GM23338 (cell line): ENCODE data around the gene TPX2. TPM values are rescaled to one million over a fixed set of nuclear protein-coding genes. Genes with fewer than 3 reads are reported as not detected.

Experiments
- ATAC-seq: fragments of 200-7000 bp; cut with Tn5 transposase; 3 replicates; pipeline ENCODE4 v1.9.1; 2020
- DNase-seq: peaks from one replicate; pipeline ENCODE4 v3.0.0-alpha.2; 2015; ENCODE audit warnings: low spot score
- H2AFZ ChIP-seq: fragments of 200-600 bp; sonication (generic); 2 replicates; pipeline ENCODE4 v1.8.0; 2016; ENCODE audit warnings: antibody characterized with exemption, mild to moderate bottlenecking, moderate library complexity
- H3F3A ChIP-seq: fragments of 200-600 bp; sonication (generic); replicated peaks from 2 replicates; pipeline ENCODE4 v1.8.0; 2017; ENCODE audit warnings: antibody characterized with exemption, mixed run types, low read depth
- H3K27ac ChIP-seq: fragments of 200-600 bp; sonication (generic); 2 replicates; pipeline ENCODE4 v1.6.1; 2016; ENCODE audit warnings: low read depth
- H3K27me3 ChIP-seq: fragments of 200-600 bp; sonication (generic); 2 replicates; pipeline ENCODE4 v1.8.0; 2016; ENCODE audit warnings: mild to moderate bottlenecking, mixed run types, moderate library complexity; ENCODE audit not compliant: insufficient read depth
- H3K36me3 ChIP-seq: fragments of 200-600 bp; sonication (generic); 2 replicates; pipeline ENCODE4 v1.8.0; 2016; ENCODE audit warnings: mild to moderate bottlenecking; ENCODE audit not compliant: insufficient read depth
- H3K4me1 ChIP-seq: fragments of 200-600 bp; sonication (generic); 2 replicates; pipeline ENCODE4 v1.8.0; 2016; ENCODE audit warnings: mild to moderate bottlenecking, moderate library complexity; ENCODE audit not compliant: insufficient read depth
- H3K4me2 ChIP-seq: fragments of 200-600 bp; sonication (generic); 2 replicates; pipeline ENCODE4 v1.7.1; 2017; ENCODE audit warnings: mixed run types
- H3K4me3 ChIP-seq: fragments of 200-600 bp; sonication (generic); 2 replicates; pipeline ENCODE4 v1.6.1; 2016; ENCODE audit warnings: mixed run types
- H3K79me2 ChIP-seq: fragments of 200-600 bp; sonication (generic); replicated peaks from 2 replicates; pipeline ENCODE4 v1.8.0; 2017; ENCODE audit warnings: mild to moderate bottlenecking; ENCODE audit not compliant: insufficient read depth
- H3K9me2 ChIP-seq: fragments of 200-600 bp; sonication (generic); 2 replicates; pipeline ENCODE4 v1.8.0; 2017; ENCODE audit not compliant: insufficient read depth
- H4K20me1 ChIP-seq: fragments of 200-600 bp; sonication (generic); replicated peaks from 2 replicates; pipeline ENCODE4 v1.8.0; 2017; ENCODE audit warnings: mild to moderate bottlenecking; ENCODE audit not compliant: insufficient read depth
- H3K27ac Mint-ChIP-seq: 2 replicates; pipeline ENCODE4 v1.8.0; 2020; ENCODE audit warnings: inconsistent platforms, mild to moderate bottlenecking, moderate library complexity, mixed read lengths
- H3K27me3 Mint-ChIP-seq: 3 replicates; pipeline ENCODE4 v1.8.0; 2022; ENCODE audit warnings: low read depth, mild to moderate bottlenecking, moderate library complexity, mixed read lengths, inconsistent platforms; ENCODE audit not compliant: insufficient read depth, poor library complexity
- H3K36me3 Mint-ChIP-seq: 3 replicates; pipeline ENCODE4 v1.8.0; 2021; ENCODE audit warnings: low read depth, mild to moderate bottlenecking, inconsistent platforms, moderate library complexity, mixed read lengths
- H3K4me1 Mint-ChIP-seq: 3 replicates; pipeline ENCODE4 v1.8.0; 2020; ENCODE audit warnings: mild to moderate bottlenecking, inconsistent platforms, mixed read lengths
- H3K4me3 Mint-ChIP-seq: 3 replicates; pipeline ENCODE4 v1.8.0; 2021; ENCODE audit warnings: moderate library complexity, mild to moderate bottlenecking, inconsistent platforms, mixed read lengths
- H3K9me3 Mint-ChIP-seq: 3 replicates; pipeline ENCODE4 v1.8.0; 2020; ENCODE audit warnings: moderate library complexity, mild to moderate bottlenecking, inconsistent platforms, mixed read lengths
- CREB1 ChIP-seq: fragments of 250-450 bp; sonication (Bioruptor Pico); IDR thresholded peaks from 2 replicates; pipeline ENCODE4 v1.5.0; 2020; ENCODE audit warnings: low read depth, mild to moderate bottlenecking, moderate library complexity
- EZH2 ChIP-seq: fragments of 200-600 bp; sonication (generic); IDR thresholded peaks from one replicate; pipeline ENCODE4 v1.8.0; 2017; ENCODE audit warnings: antibody characterized with exemption, mild to moderate bottlenecking, low read depth; ENCODE audit not compliant: unreplicated experiment
- EZH2phosphoT487 ChIP-seq: fragments of 200-600 bp; sonication (generic); IDR thresholded peaks from one replicate; pipeline ENCODE4 v1.8.1; 2018; ENCODE audit warnings: antibody characterized with exemption; ENCODE audit not compliant: unreplicated experiment
- JUNB ChIP-seq: IDR thresholded peaks from one replicate; pipeline ENCODE4 v1.6.1; 2016; ENCODE audit warnings: antibody characterized with exemption; ENCODE audit not compliant: unreplicated experiment
- NANOG ChIP-seq: IDR thresholded peaks from 2 replicates; pipeline ENCODE4 v1.6.1; 2016; ENCODE audit warnings: antibody characterized with exemption, borderline replicate concordance
- POLR2AphosphoS5 ChIP-seq: IDR thresholded peaks from 2 replicates; pipeline ENCODE4 v1.6.1; 2016; ENCODE audit warnings: antibody characterized with exemption, low read depth
- STAT1 ChIP-seq: IDR thresholded peaks from one replicate; pipeline ENCODE4 v1.6.1; 2016; ENCODE audit warnings: antibody characterized with exemption; ENCODE audit not compliant: unreplicated experiment
- ZNF114 ChIP-seq: fragments of 250-450 bp; sonication (Bioruptor Pico); IDR thresholded peaks from 2 replicates; pipeline ENCODE4 v1.5.0; 2020; ENCODE audit warnings: mild to moderate bottlenecking, moderate library complexity
- ZNF331 ChIP-seq: fragments of 250-450 bp; sonication (Bioruptor Pico); IDR thresholded peaks from 2 replicates; pipeline ENCODE4 v1.5.0; 2020; ENCODE audit warnings: low read depth, mild to moderate bottlenecking, moderate library complexity
- polyA plus RNA-seq: library from polyadenylated mRNA; unstranded; fragments of >200 nt; fragmentation: Nextera tagmentation; extraction: Ambion mirVana; gene quantifications from 2 replicates; pipeline ENCODE4 v1.2.1, GENCODE V29; 2016
- total RNA-seq: library from RNA; depleted of rRNA; stranded (reverse); fragments of >200 nt; shearing (Covaris generic); gene quantifications from 2 replicates; pipeline ENCODE4 v1.2.3, GENCODE V29; 2014
- TF ChIP-seq, protein P1 (sequence below): fragments of 250-450 bp; sonication (Bioruptor Pico); IDR thresholded peaks from 2 replicates; pipeline ENCODE4 v1.5.0; 2020; ENCODE audit warnings: mild to moderate bottlenecking, moderate library complexity
- TF ChIP-seq, protein P2 (sequence below), 2 experiments: fragments of 200-600 bp in 1 of 2; sonication (generic) in 1 of 2; conservative IDR thresholded peaks; 2 replicates each; pipeline versions ENCODE4 v1.5.1 to v1.6.1; 2016 to 2017; ENCODE audit warnings: antibody characterized with exemption in 2 of 2, low read depth in 2 of 2, mild to moderate bottlenecking in 2 of 2, moderate library complexity in 1 of 2
- TF ChIP-seq, protein P3 (sequence below): IDR thresholded peaks from 2 replicates; pipeline ENCODE4 v1.6.1; 2016; ENCODE audit warnings: antibody characterized with exemption
- TF ChIP-seq, protein P4 (sequence below): IDR thresholded peaks from one replicate; pipeline ENCODE4 v1.6.1; 2018; ENCODE audit warnings: antibody characterized with exemption; ENCODE audit not compliant: unreplicated experiment

TPX2 gene
- total and polyA plus RNA-seq, 2 experiments from 2014 or later = 101 to 159 TPM

DNA sequence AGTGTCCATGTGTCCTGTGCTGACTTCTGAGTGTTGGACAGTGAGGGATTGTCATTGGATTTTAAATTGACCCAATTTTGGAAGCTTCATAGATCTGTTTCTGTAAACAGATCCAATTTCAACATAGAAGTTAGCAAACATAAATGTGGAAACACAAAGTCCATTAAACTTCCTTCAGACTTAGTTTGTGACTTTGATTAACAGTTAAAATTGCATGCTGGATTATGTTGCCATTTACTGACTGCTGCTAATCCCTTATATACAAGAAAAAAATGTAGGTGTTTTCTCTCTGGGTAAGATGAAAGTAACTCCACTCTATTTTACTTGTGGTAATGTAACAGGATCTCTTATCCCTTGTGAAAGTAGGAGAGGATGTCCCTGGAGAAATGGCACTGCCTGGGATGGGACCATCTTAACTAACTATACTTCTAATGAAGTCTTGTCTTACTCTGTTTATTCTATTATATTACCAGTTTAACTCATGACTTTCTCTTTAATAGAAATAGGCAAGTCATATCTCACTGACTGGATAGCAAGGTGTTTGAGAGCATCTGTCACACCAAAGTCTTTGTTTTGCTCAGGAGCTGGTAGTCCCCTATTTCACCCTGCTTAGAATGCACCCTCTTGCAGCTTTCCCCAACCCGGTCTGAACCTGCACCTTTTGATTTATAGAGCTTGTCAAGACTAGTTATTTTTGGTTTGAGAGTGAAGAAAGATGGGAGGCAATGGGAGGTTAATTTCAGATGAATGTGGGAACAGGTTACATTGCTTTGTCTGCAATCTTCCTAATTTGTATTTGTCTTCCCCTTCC lies 7.2 kb downstream of the TPX2 start:
- Histone ChIP-seq H3K27ac (peak overlapping the region; percentile 16; the same call in 1 of the 2 replicates), H3K79me2 (peaks cover 100% of the 10 kb centered on the region), H3F3A (peaks cover 3% of the 10 kb centered on the region; the same call in 1 of the 2 replicates), H2AFZ (no peak overlapping the region), H3K27me3 (no peaks in the 10 kb centered on the region), H3K9me2 (no peaks in the 10 kb centered on the region), H3K4me1 (peaks cover 1% of the 10 kb centered on the region), H3K4me2 (no peak overlapping the region), H4K20me1 (peaks cover 78% of the 10 kb centered on the region), H3K36me3 (peaks cover 38% of the 10 kb centered on the region), H3K4me3 (no peak overlapping the region)
- ATAC-seq = no peak
- H3K27me3 Mint-ChIP-seq = peaks cover 7% of the 10 kb centered on the region
- no peaks in the 10 kb centered on the region for H3K4me1 Mint-ChIP-seq
- TF ChIP-seq EZH2 (no peak), JUNB (no peak), ZNF114 (no peak), POLR2AphosphoS5 (no peak), STAT1 (no peak), ZNF331 (CRISPR knock-in tag) (no peak), CREB1 (no peak), EZH2phosphoT487 (no peak), NANOG (no peak)
- TF ChIP-seq, protein P1, sequence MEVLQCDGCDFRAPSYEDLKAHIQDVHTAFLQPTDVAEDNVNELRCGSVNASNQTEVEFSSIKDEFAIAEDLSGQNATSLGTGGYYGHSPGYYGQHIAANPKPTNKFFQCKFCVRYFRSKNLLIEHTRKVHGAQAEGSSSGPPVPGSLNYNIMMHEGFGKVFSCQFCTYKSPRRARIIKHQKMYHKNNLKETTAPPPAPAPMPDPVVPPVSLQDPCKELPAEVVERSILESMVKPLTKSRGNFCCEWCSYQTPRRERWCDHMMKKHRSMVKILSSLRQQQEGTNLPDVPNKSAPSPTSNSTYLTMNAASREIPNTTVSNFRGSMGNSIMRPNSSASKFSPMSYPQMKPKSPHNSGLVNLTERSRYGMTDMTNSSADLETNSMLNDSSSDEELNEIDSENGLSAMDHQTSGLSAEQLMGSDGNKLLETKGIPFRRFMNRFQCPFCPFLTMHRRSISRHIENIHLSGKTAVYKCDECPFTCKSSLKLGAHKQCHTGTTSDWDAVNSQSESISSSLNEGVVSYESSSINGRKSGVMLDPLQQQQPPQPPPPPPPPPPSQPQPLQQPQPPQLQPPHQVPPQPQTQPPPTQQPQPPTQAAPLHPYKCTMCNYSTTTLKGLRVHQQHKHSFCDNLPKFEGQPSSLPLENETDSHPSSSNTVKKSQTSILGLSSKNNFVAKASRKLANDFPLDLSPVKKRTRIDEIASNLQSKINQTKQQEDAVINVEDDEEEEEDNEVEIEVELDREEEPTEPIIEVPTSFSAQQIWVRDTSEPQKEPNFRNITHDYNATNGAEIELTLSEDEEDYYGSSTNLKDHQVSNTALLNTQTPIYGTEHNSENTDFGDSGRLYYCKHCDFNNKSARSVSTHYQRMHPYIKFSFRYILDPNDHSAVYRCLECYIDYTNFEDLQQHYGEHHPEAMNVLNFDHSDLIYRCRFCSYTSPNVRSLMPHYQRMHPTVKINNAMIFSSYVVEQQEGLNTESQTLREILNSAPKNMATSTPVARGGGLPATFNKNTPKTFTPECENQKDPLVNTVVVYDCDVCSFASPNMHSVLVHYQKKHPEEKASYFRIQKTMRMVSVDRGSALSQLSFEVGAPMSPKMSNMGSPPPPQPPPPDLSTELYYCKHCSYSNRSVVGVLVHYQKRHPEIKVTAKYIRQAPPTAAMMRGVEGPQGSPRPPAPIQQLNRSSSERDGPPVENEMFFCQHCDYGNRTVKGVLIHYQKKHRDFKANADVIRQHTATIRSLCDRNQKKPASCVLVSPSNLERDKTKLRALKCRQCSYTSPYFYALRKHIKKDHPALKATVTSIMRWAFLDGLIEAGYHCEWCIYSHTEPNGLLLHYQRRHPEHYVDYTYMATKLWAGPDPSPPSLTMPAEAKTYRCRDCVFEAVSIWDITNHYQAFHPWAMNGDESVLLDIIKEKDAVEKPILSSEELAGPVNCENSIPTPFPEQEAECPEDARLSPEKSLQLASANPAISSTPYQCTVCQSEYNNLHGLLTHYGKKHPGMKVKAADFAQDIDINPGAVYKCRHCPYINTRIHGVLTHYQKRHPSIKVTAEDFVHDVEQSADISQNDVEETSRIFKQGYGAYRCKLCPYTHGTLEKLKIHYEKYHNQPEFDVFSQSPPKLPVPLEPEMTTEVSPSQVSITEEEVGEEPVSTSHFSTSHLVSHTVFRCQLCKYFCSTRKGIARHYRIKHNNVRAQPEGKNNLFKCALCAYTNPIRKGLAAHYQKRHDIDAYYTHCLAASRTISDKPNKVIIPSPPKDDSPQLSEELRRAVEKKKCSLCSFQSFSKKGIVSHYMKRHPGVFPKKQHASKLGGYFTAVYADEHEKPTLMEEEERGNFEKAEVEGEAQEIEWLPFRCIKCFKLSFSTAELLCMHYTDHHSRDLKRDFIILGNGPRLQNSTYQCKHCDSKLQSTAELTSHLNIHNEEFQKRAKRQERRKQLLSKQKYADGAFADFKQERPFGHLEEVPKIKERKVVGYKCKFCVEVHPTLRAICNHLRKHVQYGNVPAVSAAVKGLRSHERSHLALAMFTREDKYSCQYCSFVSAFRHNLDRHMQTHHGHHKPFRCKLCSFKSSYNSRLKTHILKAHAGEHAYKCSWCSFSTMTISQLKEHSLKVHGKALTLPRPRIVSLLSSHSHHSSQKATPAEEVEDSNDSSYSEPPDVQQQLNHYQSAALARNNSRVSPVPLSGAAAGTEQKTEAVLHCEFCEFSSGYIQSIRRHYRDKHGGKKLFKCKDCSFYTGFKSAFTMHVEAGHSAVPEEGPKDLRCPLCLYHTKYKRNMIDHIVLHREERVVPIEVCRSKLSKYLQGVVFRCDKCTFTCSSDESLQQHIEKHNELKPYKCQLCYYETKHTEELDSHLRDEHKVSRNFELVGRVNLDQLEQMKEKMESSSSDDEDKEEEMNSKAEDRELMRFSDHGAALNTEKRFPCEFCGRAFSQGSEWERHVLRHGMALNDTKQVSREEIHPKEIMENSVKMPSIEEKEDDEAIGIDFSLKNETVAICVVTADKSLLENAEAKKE = no peak
- TF ChIP-seq, protein P2, sequence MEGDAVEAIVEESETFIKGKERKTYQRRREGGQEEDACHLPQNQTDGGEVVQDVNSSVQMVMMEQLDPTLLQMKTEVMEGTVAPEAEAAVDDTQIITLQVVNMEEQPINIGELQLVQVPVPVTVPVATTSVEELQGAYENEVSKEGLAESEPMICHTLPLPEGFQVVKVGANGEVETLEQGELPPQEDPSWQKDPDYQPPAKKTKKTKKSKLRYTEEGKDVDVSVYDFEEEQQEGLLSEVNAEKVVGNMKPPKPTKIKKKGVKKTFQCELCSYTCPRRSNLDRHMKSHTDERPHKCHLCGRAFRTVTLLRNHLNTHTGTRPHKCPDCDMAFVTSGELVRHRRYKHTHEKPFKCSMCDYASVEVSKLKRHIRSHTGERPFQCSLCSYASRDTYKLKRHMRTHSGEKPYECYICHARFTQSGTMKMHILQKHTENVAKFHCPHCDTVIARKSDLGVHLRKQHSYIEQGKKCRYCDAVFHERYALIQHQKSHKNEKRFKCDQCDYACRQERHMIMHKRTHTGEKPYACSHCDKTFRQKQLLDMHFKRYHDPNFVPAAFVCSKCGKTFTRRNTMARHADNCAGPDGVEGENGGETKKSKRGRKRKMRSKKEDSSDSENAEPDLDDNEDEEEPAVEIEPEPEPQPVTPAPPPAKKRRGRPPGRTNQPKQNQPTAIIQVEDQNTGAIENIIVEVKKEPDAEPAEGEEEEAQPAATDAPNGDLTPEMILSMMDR (conservative IDR thresholded peaks at IDR 0.05; ENCODE audit: low read depth in 2 of 2) = no peak
- TF ChIP-seq, protein P3, sequence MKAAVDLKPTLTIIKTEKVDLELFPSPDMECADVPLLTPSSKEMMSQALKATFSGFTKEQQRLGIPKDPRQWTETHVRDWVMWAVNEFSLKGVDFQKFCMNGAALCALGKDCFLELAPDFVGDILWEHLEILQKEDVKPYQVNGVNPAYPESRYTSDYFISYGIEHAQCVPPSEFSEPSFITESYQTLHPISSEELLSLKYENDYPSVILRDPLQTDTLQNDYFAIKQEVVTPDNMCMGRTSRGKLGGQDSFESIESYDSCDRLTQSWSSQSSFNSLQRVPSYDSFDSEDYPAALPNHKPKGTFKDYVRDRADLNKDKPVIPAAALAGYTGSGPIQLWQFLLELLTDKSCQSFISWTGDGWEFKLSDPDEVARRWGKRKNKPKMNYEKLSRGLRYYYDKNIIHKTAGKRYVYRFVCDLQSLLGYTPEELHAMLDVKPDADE = no peak
- TF ChIP-seq, protein P4, sequence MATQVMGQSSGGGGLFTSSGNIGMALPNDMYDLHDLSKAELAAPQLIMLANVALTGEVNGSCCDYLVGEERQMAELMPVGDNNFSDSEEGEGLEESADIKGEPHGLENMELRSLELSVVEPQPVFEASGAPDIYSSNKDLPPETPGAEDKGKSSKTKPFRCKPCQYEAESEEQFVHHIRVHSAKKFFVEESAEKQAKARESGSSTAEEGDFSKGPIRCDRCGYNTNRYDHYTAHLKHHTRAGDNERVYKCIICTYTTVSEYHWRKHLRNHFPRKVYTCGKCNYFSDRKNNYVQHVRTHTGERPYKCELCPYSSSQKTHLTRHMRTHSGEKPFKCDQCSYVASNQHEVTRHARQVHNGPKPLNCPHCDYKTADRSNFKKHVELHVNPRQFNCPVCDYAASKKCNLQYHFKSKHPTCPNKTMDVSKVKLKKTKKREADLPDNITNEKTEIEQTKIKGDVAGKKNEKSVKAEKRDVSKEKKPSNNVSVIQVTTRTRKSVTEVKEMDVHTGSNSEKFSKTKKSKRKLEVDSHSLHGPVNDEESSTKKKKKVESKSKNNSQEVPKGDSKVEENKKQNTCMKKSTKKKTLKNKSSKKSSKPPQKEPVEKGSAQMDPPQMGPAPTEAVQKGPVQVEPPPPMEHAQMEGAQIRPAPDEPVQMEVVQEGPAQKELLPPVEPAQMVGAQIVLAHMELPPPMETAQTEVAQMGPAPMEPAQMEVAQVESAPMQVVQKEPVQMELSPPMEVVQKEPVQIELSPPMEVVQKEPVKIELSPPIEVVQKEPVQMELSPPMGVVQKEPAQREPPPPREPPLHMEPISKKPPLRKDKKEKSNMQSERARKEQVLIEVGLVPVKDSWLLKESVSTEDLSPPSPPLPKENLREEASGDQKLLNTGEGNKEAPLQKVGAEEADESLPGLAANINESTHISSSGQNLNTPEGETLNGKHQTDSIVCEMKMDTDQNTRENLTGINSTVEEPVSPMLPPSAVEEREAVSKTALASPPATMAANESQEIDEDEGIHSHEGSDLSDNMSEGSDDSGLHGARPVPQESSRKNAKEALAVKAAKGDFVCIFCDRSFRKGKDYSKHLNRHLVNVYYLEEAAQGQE = no peak
- no peak overlapping the region for H3K4me3 Mint-ChIP-seq
- H3K9me3 Mint-ChIP-seq = no peaks in the 10 kb centered on the region
- no peak for DNase-seq
- peaks cover 56% of the 10 kb centered on the region for H3K36me3 Mint-ChIP-seq
- H3K27ac Mint-ChIP-seq = no peak overlapping the region
